Measurements from ENCODE around the gene PTPRG. TPM values are rescaled to one million over a fixed set of nuclear protein-coding genes. Genes with fewer than 3 reads are reported as not detected.

The PTPRG gene
- total RNA-seq, 1 experiment from 2014 or later, result 32.1 TPM

DNA sequence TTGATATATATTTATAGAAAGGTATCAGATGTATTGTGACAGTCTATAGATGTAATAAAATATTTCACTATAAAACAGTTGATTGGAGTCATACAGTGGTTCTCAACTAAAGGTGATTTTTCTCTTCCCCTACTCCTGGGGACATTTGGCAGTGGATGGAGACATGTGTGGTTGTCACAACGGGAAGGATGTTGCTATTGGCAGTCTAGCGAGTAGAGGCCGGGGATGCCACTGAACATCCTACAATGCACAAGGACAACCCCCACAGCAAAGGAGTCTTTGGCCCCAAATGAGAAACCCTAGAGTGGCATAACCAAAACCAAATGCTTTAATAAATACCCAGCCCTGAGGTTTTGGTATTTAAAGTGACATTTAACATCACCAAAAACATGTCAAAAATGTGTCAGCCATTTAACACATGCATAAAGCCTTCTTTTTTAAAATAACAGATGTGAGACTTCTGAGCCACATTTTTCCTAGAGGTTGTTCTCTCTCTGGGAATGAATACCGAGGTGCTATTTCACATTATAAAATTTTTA lies 367.5 kb downstream of the PTPRG start:
- no peak overlapping the region for H3K4me3 ChIP-seq (replicated peaks in 1 of 2; ENCODE audit: low read depth in 1 of 2, low read length in 2 of 2)
- H3K4me1 ChIP-seq (ENCODE audit: control insufficient read depth in 1 of 2, insufficient read depth in 2 of 2, low read length in 2 of 2), result no peaks in the 10 kb centered on the region
- H3K9me3 ChIP-seq (ENCODE audit: control insufficient read depth in 1 of 2, insufficient read depth in 1 of 2, low read depth in 1 of 2, low read length in 2 of 2), result no peaks in the 10 kb centered on the region
- H4K20me1 ChIP-seq (ENCODE audit: insufficient read depth), result no peaks in the 10 kb centered on the region
- H3K27ac ChIP-seq (ENCODE audit: low read depth, low read length), result no peak overlapping the region
- no TSS peak for BruUV-seq (replicated peaks)
- ChIA-PET POLR2A (no interaction called here), RAD21 (ENCODE audit: low non-redundant PET in 1 of 2, low total read pairs in 2 of 2, uncharacterized antibody in 2 of 2, unreplicated experiment in 2 of 2) (no interaction called here), CTCF (interaction anchor here (2.2 kb wide), 1 partner anchor 7 kb away, joined by 14 read pairs; no protein-coding TSS in a partner anchor)
- H3K79me2 ChIP-seq (ENCODE audit: insufficient read depth, low read length), result peaks cover 4% of the 10 kb centered on the region; the same call in 1 of the 2 replicates
- no peak overlapping the region for H3K4me2 ChIP-seq (ENCODE audit: low read length)
- H2AFZ ChIP-seq (ENCODE audit: low read depth, low read length, poor library complexity, severe bottlenecking), result no peak overlapping the region
- H3K36me3 ChIP-seq (ENCODE audit: control insufficient read depth in 1 of 2, insufficient read depth in 2 of 2, low read length in 2 of 2), result no peaks in the 10 kb centered on the region
- ATAC-seq (no peak), DNase-seq (ENCODE audit: low read depth, low spot score) (no peak)
- no peak overlapping the region for H3K9ac ChIP-seq (ENCODE audit: low read length)
- no peaks in the 10 kb centered on the region for H3K9me2 ChIP-seq (ENCODE audit: insufficient read depth)
- H3K27me3 ChIP-seq (ENCODE audit: insufficient read depth, low read length), result no peaks in the 10 kb centered on the region
- TF ChIP-seq, protein P1, sequence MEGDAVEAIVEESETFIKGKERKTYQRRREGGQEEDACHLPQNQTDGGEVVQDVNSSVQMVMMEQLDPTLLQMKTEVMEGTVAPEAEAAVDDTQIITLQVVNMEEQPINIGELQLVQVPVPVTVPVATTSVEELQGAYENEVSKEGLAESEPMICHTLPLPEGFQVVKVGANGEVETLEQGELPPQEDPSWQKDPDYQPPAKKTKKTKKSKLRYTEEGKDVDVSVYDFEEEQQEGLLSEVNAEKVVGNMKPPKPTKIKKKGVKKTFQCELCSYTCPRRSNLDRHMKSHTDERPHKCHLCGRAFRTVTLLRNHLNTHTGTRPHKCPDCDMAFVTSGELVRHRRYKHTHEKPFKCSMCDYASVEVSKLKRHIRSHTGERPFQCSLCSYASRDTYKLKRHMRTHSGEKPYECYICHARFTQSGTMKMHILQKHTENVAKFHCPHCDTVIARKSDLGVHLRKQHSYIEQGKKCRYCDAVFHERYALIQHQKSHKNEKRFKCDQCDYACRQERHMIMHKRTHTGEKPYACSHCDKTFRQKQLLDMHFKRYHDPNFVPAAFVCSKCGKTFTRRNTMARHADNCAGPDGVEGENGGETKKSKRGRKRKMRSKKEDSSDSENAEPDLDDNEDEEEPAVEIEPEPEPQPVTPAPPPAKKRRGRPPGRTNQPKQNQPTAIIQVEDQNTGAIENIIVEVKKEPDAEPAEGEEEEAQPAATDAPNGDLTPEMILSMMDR (IDR thresholded peaks at IDR 0.05 in 2 of 3, conservative IDR thresholded peaks at IDR 0.05 in 1 of 3; ENCODE audit: borderline replicate concordance in 1 of 3, insufficient read depth in 1 of 3, low read depth in 2 of 3, low read length in 2 of 3), result no peak
- TF ChIP-seq EGR1 (IDR thresholded peaks at IDR 0.05; ENCODE audit: low read depth) (no peak), ZFX (IDR thresholded peaks at IDR 0.05) (no peak), TCF7L2 (IDR thresholded peaks at IDR 0.05; ENCODE audit: borderline replicate concordance, extremely low read depth, insufficient read depth, insufficient read length) (no peak), SP1 (IDR thresholded peaks at IDR 0.05; ENCODE audit: low read depth) (no peak), CEBPB (IDR thresholded peaks at IDR 0.05; ENCODE audit: low read depth) (no peak), POLR2A (IDR thresholded peaks at IDR 0.05; ENCODE audit: borderline replicate concordance, extremely low read depth, insufficient read depth, insufficient read length) (no peak), FOSL1 (IDR thresholded peaks at IDR 0.05; ENCODE audit: low read depth) (no peak), YY1 (IDR thresholded peaks at IDR 0.05; ENCODE audit: extremely low read depth, insufficient replicate concordance, low read depth, low read length) (no peak), SIN3A (IDR thresholded peaks at IDR 0.05; ENCODE audit: low read depth) (no peak), POLR2AphosphoS5 (IDR thresholded peaks at IDR 0.05; ENCODE audit: low read depth, low read length) (no peak), EZH2 (IDR thresholded peaks at IDR 0.05) (no peak), CBX3 (IDR thresholded peaks at IDR 0.05; ENCODE audit: low read depth) (no peak), JUND (IDR thresholded peaks at IDR 0.05) (no peak), SRF (IDR thresholded peaks at IDR 0.05; ENCODE audit: low read depth) (no peak), RAD21 (IDR thresholded peaks at IDR 0.05; ENCODE audit: low read depth) (no peak)
- TF ChIP-seq, protein P2, sequence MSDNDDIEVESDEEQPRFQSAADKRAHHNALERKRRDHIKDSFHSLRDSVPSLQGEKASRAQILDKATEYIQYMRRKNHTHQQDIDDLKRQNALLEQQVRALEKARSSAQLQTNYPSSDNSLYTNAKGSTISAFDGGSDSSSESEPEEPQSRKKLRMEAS (IDR thresholded peaks at IDR 0.05), result no peak
- TF ChIP-seq, protein P3, sequence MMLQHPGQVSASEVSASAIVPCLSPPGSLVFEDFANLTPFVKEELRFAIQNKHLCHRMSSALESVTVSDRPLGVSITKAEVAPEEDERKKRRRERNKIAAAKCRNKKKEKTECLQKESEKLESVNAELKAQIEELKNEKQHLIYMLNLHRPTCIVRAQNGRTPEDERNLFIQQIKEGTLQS (IDR thresholded peaks at IDR 0.05), result no peak
- TF ChIP-seq, protein P4, sequence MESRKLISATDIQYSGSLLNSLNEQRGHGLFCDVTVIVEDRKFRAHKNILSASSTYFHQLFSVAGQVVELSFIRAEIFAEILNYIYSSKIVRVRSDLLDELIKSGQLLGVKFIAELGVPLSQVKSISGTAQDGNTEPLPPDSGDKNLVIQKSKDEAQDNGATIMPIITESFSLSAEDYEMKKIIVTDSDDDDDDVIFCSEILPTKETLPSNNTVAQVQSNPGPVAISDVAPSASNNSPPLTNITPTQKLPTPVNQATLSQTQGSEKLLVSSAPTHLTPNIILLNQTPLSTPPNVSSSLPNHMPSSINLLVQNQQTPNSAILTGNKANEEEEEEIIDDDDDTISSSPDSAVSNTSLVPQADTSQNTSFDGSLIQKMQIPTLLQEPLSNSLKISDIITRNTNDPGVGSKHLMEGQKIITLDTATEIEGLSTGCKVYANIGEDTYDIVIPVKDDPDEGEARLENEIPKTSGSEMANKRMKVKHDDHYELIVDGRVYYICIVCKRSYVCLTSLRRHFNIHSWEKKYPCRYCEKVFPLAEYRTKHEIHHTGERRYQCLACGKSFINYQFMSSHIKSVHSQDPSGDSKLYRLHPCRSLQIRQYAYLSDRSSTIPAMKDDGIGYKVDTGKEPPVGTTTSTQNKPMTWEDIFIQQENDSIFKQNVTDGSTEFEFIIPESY (IDR thresholded peaks at IDR 0.05; ENCODE audit: extremely low read depth, insufficient replicate concordance, low read length), result no peak
- intact Hi-C loops (cut with micrococcal nuclease), result no loop called here
